Mesothelial cell of epicardium (in vitro differentiated cells): ENCODE measurements around the gene CATSPERE. TPM values are rescaled to one million over a fixed set of nuclear protein-coding genes. Genes with fewer than 3 reads are reported as not detected.

Experiments
- DNase-seq, 2 experiments: peaks; one replicate each; pipeline ENCODE4 v3.0.0; 2021; ENCODE audit warnings: low spot score in 2 of 2; ENCODE audit not compliant: unreplicated experiment in 2 of 2
- H3K27ac Mint-ChIP-seq: 2 replicates; pipeline ENCODE4 v1.8.0; 2021; ENCODE audit warnings: mixed read lengths
- H3K27me3 Mint-ChIP-seq: 2 replicates; pipeline ENCODE4 v1.8.0; 2021; ENCODE audit warnings: low read depth, mixed read lengths
- H3K36me3 Mint-ChIP-seq: 2 replicates; pipeline ENCODE4 v1.8.0; 2021; ENCODE audit warnings: mixed read lengths
- H3K4me1 Mint-ChIP-seq: 2 replicates; pipeline ENCODE4 v1.8.0; 2021; ENCODE audit warnings: mixed read lengths
- H3K4me3 Mint-ChIP-seq: 2 replicates; pipeline ENCODE4 v1.8.0; 2021; ENCODE audit warnings: mild to moderate bottlenecking, moderate library complexity, mixed read lengths
- H3K9me3 Mint-ChIP-seq: 2 replicates; pipeline ENCODE4 v1.8.0; 2021; ENCODE audit warnings: mixed read lengths
- total RNA-seq: library from RNA; stranded (reverse); gene quantifications from 3 replicates; pipeline ENCODE4 v1.2.1, GENCODE V29; 2021
- TF ChIP-seq, protein P1 (sequence below): fragments of 200-600 bp; sonication (generic); IDR thresholded peaks from one replicate; pipeline ENCODE4 v1.5.0; 2021; ENCODE audit warnings: antibody characterized with exemption; ENCODE audit not compliant: unreplicated experiment

Gene CATSPERE
- total RNA-seq, 1 donor from 2014 or later: 2.5 TPM

DNA sequence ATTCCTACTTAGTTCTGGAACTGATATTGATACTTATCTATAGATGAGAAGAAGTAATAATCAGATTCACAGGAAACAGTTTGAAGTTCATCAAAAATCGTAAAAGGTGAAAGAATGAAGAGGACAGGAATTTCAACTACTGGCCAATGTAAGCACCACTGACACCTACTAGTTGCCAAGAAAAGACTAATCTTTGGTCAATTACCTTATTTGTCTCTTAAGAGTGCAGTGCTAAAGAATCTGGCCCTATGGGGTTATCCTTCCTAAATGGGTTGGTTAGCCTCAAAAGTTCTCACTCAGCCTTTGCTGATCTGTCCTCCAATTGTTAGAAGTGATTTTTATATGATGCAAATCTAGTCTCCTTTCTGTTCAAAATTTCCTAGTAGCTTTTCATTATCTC is 38.9 kb upstream of the CATSPERE start:
- DNase-seq: no peak
- Mint-ChIP-seq H3K4me3 (no peak overlapping the region), H3K4me1 (no peaks in the 10 kb centered on the region), H3K36me3 (peaks cover 29% of the 10 kb centered on the region), H3K27me3 (no peaks in the 10 kb centered on the region), H3K9me3 (no peaks in the 10 kb centered on the region), H3K27ac (no peak overlapping the region)
- TF ChIP-seq, protein P1, sequence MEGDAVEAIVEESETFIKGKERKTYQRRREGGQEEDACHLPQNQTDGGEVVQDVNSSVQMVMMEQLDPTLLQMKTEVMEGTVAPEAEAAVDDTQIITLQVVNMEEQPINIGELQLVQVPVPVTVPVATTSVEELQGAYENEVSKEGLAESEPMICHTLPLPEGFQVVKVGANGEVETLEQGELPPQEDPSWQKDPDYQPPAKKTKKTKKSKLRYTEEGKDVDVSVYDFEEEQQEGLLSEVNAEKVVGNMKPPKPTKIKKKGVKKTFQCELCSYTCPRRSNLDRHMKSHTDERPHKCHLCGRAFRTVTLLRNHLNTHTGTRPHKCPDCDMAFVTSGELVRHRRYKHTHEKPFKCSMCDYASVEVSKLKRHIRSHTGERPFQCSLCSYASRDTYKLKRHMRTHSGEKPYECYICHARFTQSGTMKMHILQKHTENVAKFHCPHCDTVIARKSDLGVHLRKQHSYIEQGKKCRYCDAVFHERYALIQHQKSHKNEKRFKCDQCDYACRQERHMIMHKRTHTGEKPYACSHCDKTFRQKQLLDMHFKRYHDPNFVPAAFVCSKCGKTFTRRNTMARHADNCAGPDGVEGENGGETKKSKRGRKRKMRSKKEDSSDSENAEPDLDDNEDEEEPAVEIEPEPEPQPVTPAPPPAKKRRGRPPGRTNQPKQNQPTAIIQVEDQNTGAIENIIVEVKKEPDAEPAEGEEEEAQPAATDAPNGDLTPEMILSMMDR: no peak

DNA sequence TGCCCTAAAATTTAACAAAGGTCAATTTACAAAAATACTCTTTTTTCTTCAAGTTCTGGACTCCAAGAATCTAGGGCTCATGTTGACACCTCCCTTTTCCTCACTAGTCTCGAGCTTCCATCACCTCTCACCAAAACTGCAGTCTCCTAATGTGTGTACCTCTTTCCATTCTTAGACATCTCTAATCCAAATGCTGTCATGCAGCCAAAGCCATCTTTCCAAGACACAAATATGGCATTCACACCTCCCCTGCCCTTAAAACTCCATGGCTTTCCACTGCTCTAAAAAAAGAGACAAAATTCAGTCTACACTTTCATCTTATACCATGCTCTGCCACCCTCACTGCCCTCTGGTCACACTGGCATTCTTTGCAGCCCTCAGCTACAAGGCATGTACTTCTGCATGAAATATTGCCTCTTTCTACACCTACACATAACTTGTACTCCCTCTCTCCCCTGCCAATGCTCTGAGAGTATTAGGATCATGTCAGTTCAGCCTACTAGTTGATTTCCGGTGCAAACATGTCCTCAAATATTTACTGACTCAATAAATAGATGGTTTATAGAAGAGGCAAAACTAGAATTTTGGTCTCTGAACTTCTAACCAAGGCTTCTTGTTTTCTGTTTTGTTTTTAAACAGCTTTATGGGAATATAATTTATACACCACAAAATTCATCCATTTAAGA is 36.3 kb upstream of the CATSPERE start:
- DNase-seq: no peak
- Mint-ChIP-seq H3K4me3 (no peak overlapping the region), H3K4me1 (no peaks in the 10 kb centered on the region), H3K27ac (no peak overlapping the region), H3K27me3 (no peaks in the 10 kb centered on the region), H3K36me3 (peaks cover 14% of the 10 kb centered on the region), H3K9me3 (no peaks in the 10 kb centered on the region)
- TF ChIP-seq, protein P1: no peak

DNA sequence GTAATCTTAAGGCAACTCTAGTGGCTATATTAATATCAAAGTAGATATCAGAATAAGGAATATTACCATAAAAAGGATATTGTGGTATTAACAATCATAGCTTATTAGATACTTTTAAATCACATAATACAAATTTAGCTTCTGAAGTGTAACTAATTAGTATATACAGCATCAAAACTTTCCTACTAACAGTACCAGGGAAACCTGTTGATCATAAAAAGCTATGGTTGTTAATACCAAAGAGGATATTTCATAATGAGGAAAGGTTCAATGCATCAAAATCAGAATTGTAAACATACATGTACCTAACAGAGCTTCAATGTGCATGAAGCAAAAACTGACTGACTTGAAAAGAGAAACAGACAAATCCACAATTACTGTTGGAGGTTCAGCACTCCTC is 33.4 kb upstream of the CATSPERE start:
- Mint-ChIP-seq H3K27ac (no peak overlapping the region), H3K36me3 (peaks cover 11% of the 10 kb centered on the region), H3K27me3 (no peaks in the 10 kb centered on the region), H3K4me3 (no peak overlapping the region), H3K4me1 (no peaks in the 10 kb centered on the region), H3K9me3 (no peaks in the 10 kb centered on the region)
- TF ChIP-seq, protein P1: no peak
- no peak for DNase-seq

DNA sequence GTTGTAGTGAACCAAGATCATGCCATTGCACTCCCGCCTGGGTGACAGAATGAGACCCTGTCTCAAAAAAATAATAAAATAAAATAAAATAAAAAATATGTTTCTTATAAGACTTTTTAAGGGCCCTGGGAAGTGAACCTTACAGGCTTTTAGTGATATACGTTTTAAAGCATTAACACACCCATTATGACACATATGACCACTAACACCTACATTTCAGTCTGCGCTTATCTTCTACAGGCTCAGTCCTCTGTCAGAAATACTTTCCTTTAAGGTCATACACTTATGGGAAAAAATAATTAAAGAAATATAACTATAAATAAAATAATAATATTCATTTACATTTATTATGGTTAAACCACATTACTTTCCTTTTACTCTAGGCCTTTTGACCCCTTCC is 31.3 kb upstream of the CATSPERE start:
- Mint-ChIP-seq H3K9me3 (no peaks in the 10 kb centered on the region), H3K4me1 (no peaks in the 10 kb centered on the region), H3K27ac (no peak overlapping the region), H3K36me3 (peaks cover 11% of the 10 kb centered on the region), H3K27me3 (no peaks in the 10 kb centered on the region), H3K4me3 (no peak overlapping the region)
- no peak for DNase-seq
- TF ChIP-seq, protein P1: no peak

DNA sequence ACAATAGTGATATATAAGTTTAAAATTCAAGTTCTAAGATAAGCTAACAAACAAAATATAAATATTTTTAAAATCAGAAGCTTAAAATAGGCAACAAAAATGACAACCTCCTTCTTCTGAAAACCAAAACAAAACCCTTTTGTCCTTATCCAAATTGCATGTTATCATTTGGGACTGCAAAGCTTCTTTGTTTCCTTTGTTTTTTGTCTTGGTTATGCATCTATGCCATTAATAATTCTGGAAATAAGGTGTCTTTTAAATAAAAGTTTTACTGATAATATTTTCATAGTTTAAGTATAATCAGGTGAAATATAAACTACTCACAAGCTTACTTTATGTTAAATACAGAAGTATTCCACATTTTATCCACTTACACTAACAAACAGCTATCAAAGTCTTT is 29.9 kb upstream of the CATSPERE start:
- Mint-ChIP-seq H3K4me3 (no peak overlapping the region), H3K27ac (no peak overlapping the region)
- DNase-seq: no peak

More for the DNA sequence above, 29.9 kb upstream of the CATSPERE start:
- no peaks in the 10 kb centered on the region for H3K4me1 Mint-ChIP-seq
- H3K36me3 Mint-ChIP-seq: peaks cover 18% of the 10 kb centered on the region
- H3K9me3 Mint-ChIP-seq: no peaks in the 10 kb centered on the region
- TF ChIP-seq, protein P1: no peak
- H3K27me3 Mint-ChIP-seq: no peaks in the 10 kb centered on the region
